Measurements from ENCODE around the gene SEMA7A.

Gene SEMA7A

DNA sequence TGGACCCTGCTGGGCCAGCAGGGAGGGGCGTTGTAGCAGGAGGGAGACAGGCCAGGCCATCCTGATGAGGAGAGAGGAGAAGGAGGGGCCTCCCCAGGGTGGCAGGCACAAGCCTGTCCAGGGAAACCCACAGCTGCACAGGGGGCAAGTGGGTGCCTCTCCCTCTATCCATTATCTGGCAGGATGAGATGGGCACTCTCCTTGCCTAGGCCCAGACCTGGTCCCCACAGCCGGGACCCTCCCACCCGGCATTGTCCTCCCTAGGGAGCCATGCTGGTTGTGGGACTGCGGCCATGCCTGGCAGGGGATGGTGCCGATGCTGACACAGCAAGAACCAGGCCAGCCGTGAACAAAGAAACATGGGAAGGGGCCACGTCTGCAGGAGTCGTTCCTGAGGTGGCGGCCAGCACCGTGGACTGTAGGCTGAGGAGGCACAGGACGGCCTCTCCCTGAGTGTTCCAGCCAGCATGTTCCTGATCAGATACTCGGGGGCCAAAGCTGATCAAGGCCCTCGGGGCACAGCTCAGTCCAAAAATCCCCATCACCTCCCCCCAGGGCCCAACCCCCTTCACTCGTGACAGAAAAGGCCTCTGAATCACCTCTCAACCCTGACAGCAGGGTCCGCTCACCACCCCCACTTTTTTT, 47.1 kb downstream of the SEMA7A start:
- no peak for DNase-seq

DNA sequence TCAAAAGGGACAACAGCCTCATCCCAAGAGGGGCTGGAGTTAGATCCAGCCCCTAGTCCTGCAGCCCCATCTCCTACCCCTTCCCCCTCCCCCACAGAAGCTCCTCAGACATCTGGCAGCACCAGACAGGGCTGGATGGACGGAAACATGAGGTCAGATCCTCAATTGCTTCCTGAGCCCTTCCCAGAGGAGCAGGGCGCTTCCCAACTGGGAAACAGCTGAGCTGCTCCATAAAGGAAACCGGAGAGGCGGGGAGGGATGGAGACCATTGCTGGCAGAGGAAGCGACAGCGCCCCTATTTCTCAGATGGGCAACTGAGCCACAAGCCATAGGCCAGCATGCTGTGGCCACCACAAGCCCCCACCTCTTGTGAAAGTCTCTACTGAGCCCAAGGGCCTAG, 48.0 kb downstream of the SEMA7A start:
- no peak for DNase-seq

DNA sequence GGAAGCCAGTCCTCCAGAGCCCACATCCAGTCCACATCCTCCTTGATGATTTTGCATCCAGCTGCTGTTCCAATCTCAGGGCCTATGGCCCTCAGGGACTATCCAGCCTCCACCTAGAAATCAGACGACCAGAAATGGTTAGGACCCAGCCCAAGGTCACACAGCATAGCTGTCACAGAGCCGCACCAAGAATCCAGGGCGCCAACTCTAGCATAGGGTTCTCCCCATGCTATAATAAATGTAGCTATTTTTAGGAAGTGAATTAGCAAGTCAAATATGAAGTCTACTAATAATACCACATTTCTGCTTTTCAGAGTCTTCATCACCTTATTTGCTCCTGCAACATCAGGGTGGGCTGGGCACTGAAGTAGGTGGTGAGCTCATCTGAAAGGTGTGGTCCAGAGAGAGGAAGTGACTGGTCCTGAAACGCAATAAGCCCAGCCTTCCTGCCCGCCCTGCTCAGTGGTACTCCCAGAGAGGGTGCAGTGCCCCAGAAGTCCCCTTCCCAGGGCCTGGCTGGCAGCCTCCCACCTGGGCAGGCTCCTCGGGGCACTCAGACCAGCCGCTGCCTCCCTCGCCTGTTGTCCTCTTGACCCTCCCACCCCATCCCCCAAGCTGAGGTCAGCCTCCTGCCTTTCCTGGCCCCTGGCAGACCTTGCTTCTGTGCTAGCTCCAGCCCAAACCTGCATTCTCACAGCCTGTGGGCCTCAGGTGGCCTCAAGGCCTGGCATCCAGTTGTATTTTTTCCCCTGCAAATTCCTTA, 48.7 kb downstream of the SEMA7A start:
- DNase-seq: peak; percentile 19

DNA sequence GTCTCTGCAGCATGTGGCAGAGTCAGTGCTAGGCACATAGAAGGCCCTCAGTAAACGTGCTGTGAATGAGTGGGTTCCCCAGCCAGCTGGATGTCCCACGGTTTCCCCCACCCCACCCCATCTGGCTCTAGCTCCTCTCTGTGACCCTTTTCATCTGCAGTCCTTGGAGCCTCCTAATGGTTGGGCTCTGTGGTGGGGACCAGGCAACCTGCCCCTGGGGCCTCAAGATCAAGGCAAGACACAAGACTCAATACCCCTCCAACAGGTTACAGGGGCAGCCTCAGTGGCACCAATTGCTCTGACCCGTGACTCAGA, 49.2 kb downstream of the SEMA7A start:
- DNase-seq: no peak

DNA sequence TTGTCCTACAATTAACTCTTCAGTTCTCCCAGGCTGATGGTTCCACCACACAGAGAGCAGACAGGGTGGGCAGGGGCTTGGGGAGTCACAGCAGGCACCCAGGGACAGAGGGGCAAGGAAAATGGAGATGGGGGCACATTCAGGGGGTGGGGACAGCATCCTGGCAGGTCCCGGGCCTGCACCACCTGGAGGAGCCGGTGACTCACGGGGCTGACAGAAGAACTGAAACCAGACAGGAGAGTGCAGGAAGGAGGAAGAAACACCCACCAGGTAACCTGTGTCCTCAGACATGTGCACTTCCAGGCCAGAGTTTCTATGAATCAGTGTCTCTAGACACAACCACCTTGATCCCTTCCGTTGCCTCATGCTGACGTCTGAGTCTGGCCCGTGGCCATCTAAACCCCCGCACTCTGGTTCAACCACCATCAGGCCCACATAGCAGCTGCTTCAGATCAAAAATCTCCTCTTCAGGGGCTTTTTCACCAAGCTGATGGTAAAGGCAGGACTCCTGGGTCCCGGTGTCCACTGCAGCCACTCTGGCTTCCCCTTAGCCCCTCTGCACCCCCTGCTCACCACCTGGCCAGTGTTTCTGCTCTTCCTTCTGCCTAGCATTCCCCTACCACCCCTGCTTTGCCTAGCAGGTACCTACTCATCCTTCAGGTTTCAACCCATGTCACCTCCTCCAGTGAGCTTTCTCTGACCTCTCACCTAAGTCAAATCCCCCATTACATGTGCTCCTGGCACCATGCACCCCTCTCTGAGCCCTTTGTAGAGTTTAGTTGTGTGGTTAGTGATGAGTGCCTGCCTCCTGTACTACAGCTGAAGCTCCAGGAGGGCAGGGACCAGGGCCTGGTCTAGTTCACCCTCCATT, 49.8 kb downstream of the SEMA7A start:
- no peak for DNase-seq

DNA sequence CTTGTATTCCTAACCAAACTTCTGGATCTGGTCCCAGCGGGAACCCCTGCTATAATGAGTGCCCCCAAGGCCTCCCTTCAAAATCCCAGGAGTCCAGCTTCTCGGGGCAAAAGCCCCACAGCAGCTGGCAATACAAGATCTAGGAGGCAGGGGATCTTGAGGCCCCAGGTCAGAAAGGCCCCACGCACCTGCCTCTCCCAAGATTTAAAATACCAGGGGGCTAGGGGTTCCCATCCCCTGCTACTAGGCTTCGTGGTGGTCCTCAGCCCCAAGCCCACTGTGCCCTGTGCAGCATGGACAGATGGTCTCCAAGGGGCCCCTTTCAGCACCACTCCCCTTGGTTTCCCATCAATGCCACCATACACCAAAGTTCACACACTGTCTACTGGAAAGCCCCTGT, 50.5 kb downstream of the SEMA7A start:
- DNase-seq: no peak

DNA sequence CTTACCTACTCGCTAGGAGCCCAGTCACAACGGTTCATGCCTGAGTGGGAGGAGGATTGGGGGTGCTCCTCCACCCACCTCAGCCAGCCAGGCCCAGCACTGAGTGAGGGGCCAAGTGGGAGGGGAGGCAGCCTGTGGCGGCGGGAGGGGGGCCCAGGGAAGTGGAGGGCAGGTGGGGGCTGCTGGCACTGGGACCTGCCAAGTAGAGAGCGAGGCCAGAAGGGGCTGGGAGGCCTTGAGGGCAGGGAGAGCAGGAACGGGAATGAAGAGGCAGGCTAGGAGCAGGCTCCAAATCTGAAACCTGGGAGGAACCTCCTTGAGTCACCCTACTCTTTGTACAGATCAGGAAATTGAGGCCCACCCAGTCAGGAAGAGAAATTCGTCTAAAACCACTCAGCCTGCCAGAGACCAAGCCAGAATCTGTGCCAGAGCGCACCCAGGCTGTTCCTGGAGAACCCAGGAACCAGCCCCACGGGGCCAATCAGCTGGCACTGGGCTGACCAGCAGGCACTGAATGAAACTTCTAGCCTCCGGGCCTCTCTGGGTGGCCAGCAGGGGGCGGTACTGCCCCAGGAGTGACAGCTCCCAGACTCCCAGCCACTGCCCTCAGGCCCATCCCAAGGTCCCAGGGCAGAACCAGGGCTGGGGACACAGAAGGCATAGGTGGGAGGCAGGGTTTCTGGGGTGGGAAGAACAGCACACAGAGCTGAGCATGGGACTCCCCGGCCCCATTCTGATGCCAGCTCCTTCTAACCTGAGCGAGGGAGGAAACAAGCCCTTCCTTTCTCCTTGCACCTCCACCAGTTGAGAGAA, 51.5 kb downstream of the SEMA7A start:
- peak; percentile 92 for DNase-seq

DNA sequence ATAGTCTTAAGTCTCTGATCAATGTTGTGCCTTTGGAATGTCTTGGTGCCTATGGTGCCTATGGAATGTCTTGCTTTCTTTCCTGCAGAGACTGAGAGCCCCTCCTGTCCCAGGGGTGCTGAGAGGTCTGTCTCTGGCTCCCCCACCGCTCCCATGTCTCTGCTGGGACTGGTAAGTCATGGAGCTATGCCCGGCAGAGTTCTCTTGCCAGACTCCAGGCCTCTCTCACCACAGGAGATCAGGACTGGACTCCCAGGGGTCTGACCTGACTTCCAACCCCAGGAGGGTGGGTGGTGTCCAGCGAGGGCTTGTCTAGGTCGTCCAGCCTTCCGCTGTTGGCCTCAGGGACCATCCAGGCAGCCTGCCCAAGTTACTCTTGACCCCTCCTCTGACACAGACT, 52.3 kb downstream of the SEMA7A start:
- no peak for DNase-seq

DNA sequence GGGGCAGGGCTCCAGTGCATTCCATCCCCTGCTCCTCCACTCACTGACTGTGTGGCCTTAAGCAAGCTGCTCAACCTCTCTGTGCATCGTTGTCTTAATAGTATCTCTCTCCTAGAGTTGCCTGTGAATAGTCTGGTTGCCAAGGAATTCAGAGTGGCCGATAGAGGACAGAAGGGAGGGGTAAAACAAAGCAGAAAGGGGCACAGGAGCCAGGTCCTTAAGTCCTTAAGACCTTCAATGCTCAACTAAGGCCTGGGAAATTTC, 52.6 kb downstream of the SEMA7A start:
- DNase-seq: no peak

DNA sequence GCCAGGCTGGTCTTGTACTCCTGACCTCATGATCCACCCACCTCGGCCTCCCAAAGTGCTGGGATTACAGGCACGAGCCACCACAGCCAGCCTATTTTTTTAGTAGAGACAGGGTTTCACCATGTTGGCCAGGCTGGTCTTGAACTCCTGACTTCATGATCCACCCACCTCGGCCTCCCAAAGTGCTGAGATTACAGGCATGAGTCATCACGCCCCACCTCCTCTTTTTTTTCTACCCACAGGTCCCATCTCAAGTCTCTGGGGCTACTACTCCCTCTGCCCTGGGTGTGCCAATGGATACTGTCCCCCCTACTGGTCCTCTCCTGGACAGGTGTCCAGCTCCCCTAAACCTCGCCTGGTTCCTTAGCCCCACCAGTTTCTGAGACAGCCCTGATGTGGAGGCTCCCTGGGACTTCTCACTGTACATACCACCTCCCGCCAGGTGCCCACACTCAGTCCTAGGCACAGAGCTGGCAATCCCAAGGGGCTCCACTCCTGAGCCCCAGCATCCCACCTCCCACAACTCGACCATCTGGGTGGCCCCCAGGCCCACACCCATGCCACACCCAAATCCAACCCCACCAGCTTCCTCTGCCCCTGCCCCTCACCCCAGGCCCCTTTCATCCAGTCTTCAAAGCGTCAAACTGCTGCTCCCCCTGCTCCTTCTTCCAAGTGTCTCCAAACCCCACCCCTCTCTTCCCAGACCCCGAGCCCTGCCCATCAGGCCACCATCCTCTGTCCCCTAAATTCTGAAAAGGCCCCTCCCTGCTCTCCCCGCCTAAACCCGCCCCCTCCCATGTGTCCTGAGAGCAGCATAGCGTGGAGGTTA, 53.2 kb downstream of the SEMA7A start:
- DNase-seq: no peak

DNA sequence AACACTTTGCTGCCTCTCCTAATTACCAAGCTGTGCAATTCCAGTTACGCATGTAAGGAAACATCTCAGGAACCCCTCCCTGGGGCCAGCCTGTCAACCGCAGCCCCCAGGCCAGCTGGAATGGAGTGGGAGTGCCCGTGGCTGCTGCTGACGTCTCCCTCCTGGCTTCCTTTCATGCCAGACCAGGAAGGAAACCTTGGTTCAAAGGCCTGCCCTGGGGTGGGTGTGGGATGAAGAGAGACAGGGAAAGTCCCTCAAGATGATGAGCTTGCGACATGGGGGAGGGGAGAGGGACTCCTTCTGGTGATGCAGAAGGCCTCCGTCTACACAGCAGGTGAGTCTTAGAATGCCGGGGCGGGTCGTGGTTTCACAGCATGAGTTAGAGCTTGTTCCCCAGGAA, 54.9 kb downstream of the SEMA7A start:
- peak; percentile 67 for DNase-seq

DNA sequence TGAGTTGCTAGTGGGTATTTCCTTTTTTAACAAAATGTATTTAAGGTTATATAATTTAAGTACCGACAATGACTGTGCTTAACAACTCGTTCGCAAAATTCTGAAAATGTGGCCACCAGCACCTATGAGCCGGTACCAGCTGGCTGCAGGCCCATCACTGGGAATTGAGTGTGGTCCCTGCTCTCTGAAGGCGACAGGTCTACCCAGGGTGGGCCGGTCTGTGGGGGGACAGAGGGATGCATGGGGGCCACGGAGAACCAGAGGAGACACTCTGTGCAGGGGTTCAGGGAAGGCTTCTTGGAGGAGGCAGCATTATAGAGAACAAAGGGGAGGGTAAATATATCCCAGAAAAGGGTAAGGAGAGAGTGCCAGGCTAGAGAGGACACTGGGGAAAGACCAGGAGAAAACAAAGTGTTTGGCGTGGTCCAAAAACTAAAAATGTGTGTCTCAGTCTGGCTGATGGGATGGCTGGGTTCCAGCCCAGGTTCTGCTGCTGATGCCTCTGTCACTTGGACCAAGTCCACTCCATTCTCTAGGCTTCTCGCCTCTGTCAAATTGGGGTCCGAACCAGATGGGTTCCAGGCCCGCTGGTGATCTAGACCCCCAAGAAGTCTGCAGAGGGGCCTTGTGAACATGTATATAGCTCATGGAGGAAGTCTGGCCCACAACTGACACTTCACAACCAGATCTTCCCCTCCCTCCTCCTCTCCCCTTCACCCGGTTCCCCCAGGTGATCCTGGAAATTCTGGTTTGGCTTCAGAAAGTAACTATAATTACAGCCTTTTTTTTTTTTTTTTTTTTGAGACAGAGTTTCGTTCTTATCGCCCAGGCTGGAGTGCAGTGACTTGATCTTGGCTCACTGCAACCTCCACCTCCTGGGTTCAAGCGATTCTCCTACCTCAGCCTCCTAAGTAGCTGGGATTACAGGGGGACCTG, 55.7 kb downstream of the SEMA7A start:
- no peak for DNase-seq

DNA sequence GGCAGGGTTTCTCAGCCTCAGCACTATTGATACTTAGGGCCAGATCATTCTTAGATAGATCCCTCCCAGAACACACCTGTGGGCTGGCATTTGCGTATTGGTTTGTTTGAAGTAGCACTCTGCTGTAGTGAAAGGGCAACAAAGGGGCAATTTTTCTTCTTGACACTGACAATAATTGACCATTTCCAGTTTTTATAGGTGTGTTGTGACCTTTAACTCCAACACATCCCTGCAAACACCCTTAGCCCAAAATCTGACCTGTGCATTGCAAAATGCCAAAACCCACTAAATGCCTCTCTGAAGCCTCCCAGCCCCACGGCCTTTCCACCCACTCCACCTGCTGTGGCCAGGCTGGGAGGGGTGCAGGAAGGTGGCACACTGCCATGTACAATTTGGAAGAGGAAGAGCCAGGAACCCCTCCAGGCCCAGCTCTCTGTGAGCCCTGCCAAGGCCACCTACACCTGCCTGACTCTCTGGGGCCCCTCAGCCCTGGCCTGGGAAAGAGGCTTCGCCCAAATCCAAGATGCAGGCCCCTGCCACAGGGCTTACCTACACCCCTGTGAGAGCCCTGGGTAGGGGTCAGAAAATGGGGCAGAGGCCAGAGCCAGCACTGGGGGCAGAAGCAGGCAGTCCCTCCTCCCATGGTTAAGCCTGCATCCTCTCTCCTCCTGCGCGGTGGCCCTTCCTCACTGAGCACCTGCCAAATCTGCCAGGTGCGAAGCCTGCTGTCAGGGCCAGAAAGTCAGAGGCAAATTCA, 56.8 kb downstream of the SEMA7A start:
- no peak for DNase-seq

DNA sequence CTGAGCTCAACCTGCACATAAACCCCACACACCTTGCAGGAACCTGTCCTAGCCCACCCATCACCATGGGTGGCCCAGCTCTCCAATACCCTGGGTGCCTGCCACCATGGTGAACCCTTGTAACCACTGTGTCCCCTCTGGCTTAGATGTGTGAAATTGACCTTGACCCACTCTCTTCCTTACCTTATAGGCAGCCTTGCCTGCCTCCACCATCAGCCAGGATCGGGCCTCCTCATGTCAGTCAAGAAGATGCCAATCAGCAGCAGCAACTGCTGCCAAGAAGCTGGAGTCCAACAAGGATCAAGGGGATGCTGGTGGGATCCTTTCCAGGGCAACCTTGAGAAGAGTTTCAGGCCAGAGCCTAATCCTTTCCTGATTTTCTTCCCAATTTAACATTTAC, 57.5 kb downstream of the SEMA7A start:
- no peak for DNase-seq

DNA sequence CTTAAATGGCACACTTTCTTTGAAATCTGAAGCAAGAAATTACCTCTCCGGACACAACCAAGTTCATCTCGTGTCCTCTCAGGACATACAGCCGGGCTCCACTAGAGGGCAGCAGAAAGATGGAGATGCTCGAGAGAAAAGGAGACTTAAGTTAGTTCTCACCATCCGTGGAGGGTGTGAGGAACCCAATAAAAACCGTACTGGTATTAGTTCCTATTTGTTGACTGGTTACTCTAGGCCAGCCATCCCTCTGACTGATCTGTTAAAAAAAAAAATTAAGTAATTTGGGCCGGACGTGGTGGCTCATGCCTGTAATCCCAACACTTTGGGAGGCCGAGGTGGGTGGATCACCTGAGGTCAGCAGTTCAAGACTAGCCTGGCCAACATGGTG, 58.5 kb downstream of the SEMA7A start:
- peak; percentile 90 for DNase-seq

DNA sequence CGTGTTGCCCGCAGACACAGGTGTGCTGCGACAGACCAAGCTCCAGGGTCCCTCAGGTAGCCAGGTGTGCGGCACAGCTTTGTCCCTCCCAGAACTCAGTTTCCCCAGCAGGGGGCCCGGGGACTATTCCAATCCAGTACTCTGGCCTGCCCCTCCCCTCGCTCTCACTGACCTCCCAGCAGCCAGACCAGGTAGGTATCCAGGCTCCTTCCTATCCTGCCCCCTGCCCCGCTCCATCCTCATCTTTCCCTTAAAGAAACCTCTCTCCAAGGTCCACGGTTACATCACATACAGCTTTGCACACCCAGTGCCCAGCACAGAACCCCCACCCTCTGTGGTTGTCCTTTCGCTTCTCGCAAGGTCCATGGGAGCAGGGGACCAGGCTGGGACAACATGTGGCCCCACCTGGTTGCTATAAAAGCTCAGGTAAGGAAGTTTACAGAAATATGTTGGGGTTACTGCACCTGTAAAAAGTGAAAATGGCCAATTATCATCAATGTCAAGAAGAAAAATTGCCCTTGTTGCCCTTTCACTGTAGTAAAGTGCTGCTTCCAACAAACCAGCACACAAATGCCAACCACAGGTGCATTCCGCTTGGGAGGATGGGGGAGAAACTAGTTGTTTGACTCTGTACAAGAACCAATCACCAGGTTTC, 59.0 kb downstream of the SEMA7A start:
- DNase-seq: no peak

DNA sequence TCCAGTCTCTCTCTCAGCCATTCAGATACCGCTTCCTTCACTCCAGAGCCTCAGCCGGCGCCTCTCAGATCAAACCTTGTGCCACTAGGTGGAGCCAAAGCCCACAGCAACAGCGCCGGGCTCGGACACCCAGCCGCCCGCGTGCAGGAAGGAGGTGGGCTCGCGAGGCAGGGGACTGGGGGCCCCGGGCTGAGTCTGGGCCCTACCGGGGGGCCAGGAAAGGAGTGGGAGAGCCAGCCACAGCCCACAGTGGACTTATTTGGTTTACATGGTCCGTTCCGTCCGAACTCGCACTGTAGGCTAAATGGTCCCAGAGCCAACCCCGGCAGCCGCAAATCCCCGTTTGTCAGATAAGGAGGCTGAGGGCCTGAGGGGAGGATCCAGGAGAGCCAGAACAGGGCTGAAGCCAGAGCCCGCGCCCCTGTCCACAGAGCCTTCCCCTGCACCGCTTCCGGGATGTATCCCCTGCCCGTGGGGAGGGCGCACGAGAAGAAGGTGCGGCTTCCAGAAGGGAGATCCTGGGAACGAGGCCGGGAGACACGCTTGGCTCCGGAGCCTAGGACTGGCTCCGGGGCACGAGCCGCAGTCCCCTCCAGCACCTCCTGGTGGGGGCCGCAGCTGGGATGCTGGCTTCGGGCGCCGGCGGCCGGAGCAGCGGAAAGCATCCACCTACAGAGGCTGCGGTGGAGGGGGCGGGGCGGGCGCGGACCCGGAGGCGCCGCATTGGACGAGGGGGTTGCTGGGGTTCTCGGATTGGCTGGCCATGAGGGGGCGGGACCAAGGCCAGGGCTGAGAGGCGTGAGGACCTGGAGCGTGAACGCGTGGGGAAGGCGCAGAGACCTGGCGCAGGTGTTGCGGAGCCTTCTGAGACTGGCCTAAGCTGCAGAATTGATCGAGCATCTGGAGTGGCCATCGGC, 59.8 kb downstream of the SEMA7A start:
- peak; percentile 88 for DNase-seq

DNA sequence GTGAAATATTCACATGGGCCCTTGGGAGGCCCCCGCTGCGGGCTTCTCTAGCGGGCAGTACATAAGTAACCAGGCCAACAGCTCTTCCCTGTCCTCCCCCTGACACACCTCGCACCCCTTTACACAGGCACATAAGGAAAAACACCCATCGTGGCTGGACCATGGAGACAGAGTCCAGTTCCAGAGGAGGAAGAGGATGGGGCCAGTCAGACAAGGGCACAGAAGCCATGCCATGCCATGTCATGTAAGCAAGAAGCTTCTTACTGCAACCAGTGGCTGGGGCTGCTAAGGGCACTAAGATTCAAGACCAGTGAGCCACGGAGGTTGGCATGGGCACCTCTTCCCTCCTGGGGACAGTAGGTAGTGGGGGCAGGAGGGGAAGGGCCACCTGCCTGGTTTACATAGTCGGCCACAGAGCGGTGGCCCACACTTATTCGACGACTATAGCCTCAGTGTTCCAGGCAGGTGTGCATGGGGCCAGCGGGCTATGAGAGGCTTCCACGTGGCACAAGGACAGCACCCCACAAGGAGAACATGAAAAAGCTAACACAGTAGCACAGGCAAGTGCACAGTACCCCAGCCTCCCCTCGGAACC, 60.6 kb downstream of the SEMA7A start:
- no peak for DNase-seq
